ENCODE results near the gene LRRC28. TPM values are rescaled to one million over a fixed set of nuclear protein-coding genes. Genes with fewer than 3 reads are reported as not detected.

LRRC28 gene
- total and polyA plus RNA-seq, 2 experiments from 2014 or later, result 24.9 to 45.5 TPM

DNA sequence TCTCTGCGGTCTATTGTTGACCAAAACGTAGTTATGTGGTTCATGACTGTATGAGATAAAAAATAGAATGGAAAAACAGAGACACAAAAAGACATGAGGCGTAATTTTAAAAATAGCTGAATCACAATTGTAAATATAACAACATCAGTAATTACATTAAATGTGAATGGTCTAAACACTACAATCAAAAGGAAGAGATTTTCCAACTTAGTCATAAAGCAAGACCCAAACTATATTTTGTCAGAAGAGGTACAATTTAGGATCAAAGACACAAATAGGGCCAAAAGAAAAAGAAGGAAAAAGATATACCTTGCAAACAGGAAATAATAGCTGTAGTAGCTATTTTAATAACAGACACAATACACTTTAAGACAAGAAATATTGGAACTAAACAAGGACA, 61.5 kb downstream of the LRRC28 start:
- Histone ChIP-seq H3K4me3 (no peak overlapping the region), H3K27me3 (no peaks in the 10 kb centered on the region), H3K9me3 (ENCODE audit: low read depth) (no peaks in the 10 kb centered on the region), H3K4me1 (ENCODE audit: low read depth) (peaks cover 5% of the 10 kb centered on the region), H3K27ac (no peak overlapping the region), H3K36me3 (no peaks in the 10 kb centered on the region)
- TF ChIP-seq, protein P1, sequence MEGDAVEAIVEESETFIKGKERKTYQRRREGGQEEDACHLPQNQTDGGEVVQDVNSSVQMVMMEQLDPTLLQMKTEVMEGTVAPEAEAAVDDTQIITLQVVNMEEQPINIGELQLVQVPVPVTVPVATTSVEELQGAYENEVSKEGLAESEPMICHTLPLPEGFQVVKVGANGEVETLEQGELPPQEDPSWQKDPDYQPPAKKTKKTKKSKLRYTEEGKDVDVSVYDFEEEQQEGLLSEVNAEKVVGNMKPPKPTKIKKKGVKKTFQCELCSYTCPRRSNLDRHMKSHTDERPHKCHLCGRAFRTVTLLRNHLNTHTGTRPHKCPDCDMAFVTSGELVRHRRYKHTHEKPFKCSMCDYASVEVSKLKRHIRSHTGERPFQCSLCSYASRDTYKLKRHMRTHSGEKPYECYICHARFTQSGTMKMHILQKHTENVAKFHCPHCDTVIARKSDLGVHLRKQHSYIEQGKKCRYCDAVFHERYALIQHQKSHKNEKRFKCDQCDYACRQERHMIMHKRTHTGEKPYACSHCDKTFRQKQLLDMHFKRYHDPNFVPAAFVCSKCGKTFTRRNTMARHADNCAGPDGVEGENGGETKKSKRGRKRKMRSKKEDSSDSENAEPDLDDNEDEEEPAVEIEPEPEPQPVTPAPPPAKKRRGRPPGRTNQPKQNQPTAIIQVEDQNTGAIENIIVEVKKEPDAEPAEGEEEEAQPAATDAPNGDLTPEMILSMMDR (IDR thresholded peaks at IDR 0.05; ENCODE audit: low read depth, low read length), result no peak
- DNase-seq (ENCODE audit: low read depth in 1 of 2, low spot score in 1 of 2), result no peak

DNA sequence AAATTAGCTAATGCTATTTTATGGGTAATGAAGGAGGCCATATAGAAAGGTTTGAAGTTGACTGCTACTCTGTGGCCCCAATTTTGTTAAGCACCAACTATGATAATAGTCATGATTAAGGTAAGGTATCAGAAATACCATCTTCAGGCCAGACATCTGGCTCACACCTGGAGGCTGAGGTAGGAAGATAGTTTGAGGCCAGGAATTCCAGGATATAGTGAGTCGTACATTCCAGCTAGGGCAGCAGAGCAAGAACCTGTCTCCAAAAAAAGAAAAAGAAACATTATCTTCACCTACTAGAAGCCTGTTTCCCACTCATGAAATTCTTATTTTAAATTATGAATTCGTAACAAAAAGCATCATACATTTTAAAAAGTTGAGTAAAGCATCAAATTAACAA, 64.4 kb downstream of the LRRC28 start:
- TF ChIP-seq, protein P1 (IDR thresholded peaks at IDR 0.05; ENCODE audit: low read depth, low read length), result no peak
- no peaks in the 10 kb centered on the region for H3K9me3 ChIP-seq (ENCODE audit: low read depth)
- no peak overlapping the region for H3K27ac ChIP-seq
- no peaks in the 10 kb centered on the region for H3K36me3 ChIP-seq
- no peak for DNase-seq (ENCODE audit: low read depth in 1 of 2, low spot score in 1 of 2)
- no peak overlapping the region for H3K4me3 ChIP-seq
- no peaks in the 10 kb centered on the region for H3K27me3 ChIP-seq
- H3K4me1 ChIP-seq (ENCODE audit: low read depth), result no peaks in the 10 kb centered on the region

- H3K27ac ChIP-seq, result no peak overlapping the region
- H3K4me1 ChIP-seq (ENCODE audit: low read depth), result peaks cover 27% of the 10 kb centered on the region
- no peaks in the 10 kb centered on the region for H3K36me3 ChIP-seq
- no peak for DNase-seq (ENCODE audit: low read depth in 1 of 2, low spot score in 1 of 2)
- no peak overlapping the region for H3K4me3 ChIP-seq
- H3K9me3 ChIP-seq (ENCODE audit: low read depth), result no peaks in the 10 kb centered on the region
- H3K27me3 ChIP-seq, result no peaks in the 10 kb centered on the region
- TF ChIP-seq, protein P1 (IDR thresholded peaks at IDR 0.05; ENCODE audit: low read depth, low read length), result no peak
Measured at GRCh38 chr15:99320374-99321215, 69.3 kb downstream of the LRRC28 start.

DNA sequence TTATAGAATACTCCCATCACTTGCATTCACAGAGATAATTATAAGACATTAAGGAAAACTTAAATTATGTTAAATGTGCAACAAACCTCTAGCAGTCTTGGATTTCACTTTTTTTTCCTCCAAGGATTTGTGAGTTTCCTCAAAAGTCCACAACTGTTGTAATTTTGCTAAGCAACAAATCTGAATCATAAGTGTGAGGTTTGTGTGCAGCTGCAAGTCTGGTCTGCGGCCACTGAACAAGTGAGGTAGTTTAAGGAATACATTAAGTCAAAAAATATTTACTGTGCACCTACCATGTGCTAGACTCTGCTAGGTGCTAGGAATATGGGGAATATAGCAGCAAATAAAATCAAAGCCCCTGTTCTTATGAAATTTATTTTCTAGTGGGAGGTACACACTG, 70.2 kb downstream of the LRRC28 start:
- DNase-seq (ENCODE audit: low read depth in 1 of 2, low spot score in 1 of 2), result no peak
- no peaks in the 10 kb centered on the region for H3K9me3 ChIP-seq (ENCODE audit: low read depth)
- no peaks in the 10 kb centered on the region for H3K36me3 ChIP-seq
- H3K4me3 ChIP-seq, result no peak overlapping the region
- H3K27me3 ChIP-seq, result no peaks in the 10 kb centered on the region
- H3K4me1 ChIP-seq (ENCODE audit: low read depth), result peaks cover 32% of the 10 kb centered on the region
- TF ChIP-seq, protein P1 (IDR thresholded peaks at IDR 0.05; ENCODE audit: low read depth, low read length), result no peak
- no peak overlapping the region for H3K27ac ChIP-seq

DNA sequence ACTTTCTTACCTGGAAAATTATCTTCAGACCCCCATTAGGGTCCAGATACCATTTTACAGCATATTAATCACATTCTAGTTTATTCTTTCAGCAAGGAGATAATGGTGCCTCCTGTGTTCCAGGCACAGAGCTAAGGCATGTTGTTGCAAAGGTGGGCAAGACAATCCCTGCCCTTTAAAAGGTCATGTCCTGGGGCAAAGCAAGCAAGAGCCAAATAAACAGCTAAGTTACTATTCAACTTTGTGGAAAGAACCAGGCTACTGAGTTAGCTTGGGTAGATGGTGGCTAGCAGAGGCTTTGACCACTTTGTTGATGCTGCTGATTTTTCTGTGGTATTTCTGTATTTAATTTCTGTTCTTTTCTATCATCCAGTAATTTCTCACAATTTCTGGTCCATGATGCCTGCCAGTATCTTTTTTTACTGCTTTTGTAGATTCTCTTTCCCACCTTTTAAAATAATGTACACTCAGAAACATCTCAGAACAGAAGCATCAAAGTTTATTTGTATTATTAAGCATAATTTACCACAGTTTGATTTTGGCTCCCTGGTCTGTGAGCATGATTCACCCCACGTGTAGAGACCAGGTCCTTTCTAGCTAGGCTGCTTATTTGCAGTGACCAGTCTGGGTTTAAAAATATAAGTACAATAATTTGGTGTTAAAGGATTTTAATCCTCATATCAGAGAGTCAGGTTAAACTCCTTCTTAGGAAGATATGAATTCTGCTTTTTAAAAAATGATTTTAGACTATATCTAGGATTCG, 71.5 kb downstream of the LRRC28 start:
- H3K27me3 ChIP-seq, result no peaks in the 10 kb centered on the region
- no peaks in the 10 kb centered on the region for H3K9me3 ChIP-seq (ENCODE audit: low read depth)
- peaks cover 34% of the 10 kb centered on the region for H3K4me1 ChIP-seq (ENCODE audit: low read depth)
- H3K36me3 ChIP-seq, result no peaks in the 10 kb centered on the region
- H3K4me3 ChIP-seq, result no peak overlapping the region
- DNase-seq (ENCODE audit: low read depth in 1 of 2, low spot score in 1 of 2), result no peak
- peak overlapping the region; percentile 84 for H3K27ac ChIP-seq
- TF ChIP-seq, protein P1 (IDR thresholded peaks at IDR 0.05; ENCODE audit: low read depth, low read length), result no peak
